Fibroblast of the aortic adventitia (primary cell): ENCODE measurements around the gene IL1RL1. TPM values are rescaled to one million over a fixed set of nuclear protein-coding genes. Genes with fewer than 3 reads are reported as not detected.
A peak's percentile ranks its signal among the peaks of the same experiment; 100 is the strongest.

ENCODE experiments used
- DNase-seq: peaks from one replicate; pipeline ENCODE4 v3.0.0-alpha.2; 2010; ENCODE audit warnings: low read depth
- H3K4me3 ChIP-seq: 2 replicates; pipeline ENCODE4 v1.5.1; 2011; ENCODE audit warnings: low read depth, mild to moderate bottlenecking, control low read depth, low read length, moderate library complexity
- total RNA-seq: library from RNA; depleted of rRNA; stranded (reverse); fragments of >200 nt; gene quantifications from 2 replicates; pipeline ENCODE4 v1.2.3, GENCODE V29; 2012; ENCODE audit warnings: low replicate concordance
- TF ChIP-seq, protein P1 (sequence below): IDR thresholded peaks from 2 replicates; pipeline ENCODE4 v1.5.1; 2011; ENCODE audit warnings: mild to moderate bottlenecking, low read length, control low read depth, inconsistent platforms; ENCODE audit not compliant: insufficient read depth

The IL1RL1 gene
- 4.9 and 8.2 TPM in 2 replicates for total RNA-seq

DNA sequence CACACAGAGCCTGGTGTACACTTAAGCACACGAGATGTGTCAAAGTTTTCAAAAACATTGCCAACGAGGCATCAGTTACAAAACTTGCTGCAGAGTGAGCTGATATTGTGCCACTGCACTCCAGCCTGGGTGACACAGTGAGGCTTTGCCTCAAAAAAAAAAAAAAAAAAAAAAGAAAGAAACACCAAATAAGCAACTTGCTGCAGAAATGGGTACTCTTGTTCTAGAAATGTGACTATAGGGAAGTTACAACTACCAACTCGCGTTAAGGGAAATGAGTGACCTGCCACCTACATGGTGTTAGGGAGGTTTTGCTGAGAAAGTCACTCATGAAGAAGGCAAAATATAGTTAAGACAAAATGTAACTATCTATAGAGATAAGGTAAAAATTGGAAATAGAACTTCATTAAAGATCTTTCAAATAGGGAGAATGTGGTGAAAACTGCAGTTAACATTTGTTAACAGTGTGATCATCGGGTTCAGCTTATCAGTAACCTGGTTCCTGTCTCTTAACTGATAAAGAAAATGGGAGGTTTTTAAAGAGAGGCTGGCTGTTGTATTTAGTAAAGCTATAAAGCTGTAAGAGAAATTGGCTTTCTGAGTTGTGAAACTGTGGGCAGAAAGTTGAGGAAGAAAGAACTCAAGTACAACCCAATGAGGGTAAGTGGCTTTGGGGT is at the start of gene IL1RL1:
TSS of gene IL1RL1 (plus strand) at position 600 of the 677 bp plus-strand sequence. CDS start 26,702 bp downstream, outside the sequence.
- TF ChIP-seq, protein P1, sequence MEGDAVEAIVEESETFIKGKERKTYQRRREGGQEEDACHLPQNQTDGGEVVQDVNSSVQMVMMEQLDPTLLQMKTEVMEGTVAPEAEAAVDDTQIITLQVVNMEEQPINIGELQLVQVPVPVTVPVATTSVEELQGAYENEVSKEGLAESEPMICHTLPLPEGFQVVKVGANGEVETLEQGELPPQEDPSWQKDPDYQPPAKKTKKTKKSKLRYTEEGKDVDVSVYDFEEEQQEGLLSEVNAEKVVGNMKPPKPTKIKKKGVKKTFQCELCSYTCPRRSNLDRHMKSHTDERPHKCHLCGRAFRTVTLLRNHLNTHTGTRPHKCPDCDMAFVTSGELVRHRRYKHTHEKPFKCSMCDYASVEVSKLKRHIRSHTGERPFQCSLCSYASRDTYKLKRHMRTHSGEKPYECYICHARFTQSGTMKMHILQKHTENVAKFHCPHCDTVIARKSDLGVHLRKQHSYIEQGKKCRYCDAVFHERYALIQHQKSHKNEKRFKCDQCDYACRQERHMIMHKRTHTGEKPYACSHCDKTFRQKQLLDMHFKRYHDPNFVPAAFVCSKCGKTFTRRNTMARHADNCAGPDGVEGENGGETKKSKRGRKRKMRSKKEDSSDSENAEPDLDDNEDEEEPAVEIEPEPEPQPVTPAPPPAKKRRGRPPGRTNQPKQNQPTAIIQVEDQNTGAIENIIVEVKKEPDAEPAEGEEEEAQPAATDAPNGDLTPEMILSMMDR, result no peak
- no peak for DNase-seq
- no peak within 1 kb of the TSS for H3K4me3 ChIP-seq

DNA sequence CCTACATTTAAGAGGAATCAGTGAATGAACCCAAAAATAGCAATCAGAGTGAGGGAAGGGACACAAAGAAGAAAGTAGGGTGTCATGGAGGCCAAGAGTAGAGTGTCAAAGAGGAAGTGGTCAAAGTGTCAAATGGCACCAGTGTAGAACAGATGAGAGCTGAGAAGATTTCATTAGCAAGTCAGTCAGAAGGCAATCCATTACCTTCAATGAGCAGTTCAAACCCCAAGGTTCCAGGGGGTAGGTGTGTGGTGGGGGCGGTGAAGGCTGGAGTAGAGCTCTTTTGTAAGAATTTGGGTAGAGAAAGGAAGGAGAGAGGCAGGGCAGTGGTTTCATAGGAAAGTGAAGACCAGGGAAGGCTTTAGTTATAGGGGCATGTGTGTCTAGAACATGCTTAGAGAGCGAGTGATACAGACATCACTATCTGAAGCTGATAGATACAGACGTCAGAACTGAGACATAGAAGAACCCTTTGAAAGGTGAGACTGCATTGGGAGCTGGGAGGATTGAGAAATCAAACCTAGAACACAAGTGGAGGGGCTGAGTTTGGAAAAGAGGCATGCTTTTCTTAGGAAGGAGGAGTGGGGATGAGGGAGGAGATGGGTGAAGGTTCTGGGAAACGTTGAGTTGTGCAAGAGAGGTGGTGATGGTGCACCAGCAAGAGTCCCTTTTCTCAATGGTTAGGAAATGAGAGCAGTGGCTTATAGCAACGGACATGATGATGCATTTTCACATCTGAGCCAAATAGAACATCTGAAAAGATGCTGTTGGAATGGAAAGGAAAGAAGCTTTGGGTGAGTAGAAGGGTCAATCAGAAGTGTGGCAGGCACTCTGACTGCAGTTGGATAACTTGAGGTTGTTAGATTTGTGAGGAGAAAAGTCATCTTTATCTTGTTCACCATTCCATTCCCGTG is 48.9 kb upstream of the IL1RL1 start:
- TF ChIP-seq, protein P1, result no peak
- H3K4me3 ChIP-seq, result no peak overlapping the region
- DNase-seq, result peak; percentile 33

DNA sequence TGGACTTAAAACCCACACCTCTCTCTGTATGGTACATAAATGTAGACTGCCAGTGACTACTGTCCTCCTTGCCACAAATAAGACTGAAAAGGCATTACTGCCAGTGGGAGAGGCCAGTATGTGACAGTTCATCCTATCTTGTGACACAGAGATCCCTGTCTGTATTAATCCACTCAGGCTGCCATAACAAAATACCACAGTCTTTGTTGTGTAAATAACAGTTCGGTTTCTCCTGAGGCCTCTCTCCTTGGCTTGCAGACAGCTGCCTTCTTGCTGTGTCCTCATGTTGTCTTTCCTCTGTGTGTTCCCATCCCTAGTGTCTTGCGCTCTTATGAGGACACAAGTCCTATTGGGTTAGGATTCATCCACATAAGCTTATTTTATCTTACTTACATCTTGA is 46.4 kb upstream of the IL1RL1 start:
- DNase-seq, result no peak
- TF ChIP-seq, protein P1, result no peak
- no peak overlapping the region for H3K4me3 ChIP-seq

DNA sequence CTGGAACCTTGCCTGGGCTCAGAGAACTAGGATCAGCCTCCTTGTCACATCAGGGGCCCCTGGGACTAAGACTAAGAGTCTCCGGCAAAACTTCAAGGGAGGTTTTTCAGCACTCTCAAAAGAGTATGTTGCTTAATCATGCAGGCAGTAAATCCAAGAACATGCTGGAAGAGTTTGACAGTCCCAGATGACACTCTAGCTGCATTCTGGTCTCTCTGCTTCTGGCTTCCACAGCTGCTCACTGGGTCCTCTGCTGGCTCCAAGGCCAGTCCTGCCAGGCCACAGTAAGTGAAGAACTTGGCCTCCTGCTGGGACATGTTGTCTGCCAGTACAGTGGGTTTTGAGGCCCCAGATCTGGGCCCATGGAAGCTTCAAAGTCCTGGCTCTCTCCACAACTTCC is 45.2 kb upstream of the IL1RL1 start:
- TF ChIP-seq, protein P1, result no peak
- H3K4me3 ChIP-seq, result no peak overlapping the region
- DNase-seq, result no peak

DNA sequence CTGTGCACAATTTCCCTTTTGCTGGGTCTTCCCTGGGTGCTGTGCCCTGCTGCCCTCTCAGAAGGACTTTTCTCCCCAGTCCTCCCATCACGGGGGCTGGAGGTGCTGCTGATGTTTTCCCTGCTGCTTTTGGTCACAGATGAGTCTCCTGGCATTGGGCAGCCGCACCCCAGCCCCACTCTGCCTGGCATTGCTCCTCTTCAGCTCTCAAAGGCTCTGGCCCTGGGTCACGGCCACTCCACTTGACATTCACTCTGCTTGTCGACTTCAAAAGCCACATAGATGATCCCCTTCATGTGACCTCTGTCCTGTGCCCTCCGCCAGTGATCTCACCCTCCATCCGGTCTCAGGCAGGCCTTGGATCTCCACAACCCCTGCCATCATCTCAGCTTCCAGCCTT is 43.6 kb upstream of the IL1RL1 start:
- no peak overlapping the region for H3K4me3 ChIP-seq
- no peak for DNase-seq
- TF ChIP-seq, protein P1, result no peak

DNA sequence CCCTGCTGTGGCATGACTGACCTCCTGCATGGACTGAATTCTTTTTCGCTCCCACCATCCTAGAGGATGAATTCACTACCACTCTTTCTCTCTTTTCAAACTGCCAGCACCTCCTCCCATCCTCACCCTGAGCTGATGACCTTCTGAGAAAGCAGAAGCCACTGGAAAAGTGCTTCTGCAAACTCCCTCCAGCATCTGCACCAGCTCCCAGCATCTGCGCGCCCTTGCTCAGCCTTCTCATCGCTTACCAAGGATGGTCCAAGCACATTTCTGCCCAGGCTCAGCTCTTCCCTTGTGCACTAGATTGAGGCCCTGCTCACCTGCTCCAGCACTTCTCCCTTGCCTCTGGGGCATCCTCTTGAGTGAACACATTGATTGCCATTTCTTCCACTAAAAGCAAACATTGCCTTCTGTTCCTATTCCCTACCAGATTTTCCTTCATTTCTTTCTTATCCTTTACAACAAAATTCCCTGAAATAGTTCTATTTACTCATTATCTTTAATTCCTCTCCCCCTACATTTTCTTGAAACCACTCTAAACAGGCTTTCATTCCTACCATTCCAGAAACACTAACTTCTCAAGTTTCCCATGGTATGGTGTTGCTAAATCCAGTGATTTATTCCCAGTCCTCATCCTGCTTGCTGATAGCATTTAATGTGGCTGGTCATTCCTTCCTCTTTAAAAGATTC is 42.7 kb upstream of the IL1RL1 start:
- H3K4me3 ChIP-seq, result no peak overlapping the region
- DNase-seq, result peak; percentile 91
- TF ChIP-seq, protein P1, result no peak
